ENCODE results near the gene DMTF1.

Gene DMTF1

GRCh38 chr7:87220026-87220733 lies 67.9 kb downstream of the DMTF1 start (continued):
- TF ChIP-seq ZBTB44 (tag by site-specific recombination; IDR thresholded peaks at IDR 0.05) (no peak), YY2 (tag by site-specific recombination; IDR thresholded peaks at IDR 0.05) (no peak), RBAK (tag by site-specific recombination; IDR thresholded peaks at IDR 0.05) (no peak), HIC1 (tag by site-specific recombination; IDR thresholded peaks at IDR 0.05) (peak; percentile 55; the same call in 1 of the 2 replicates), KLF8 (tag by site-specific recombination; IDR thresholded peaks at IDR 0.05) (peak; percentile 33; the same call in 1 of the 2 replicates), ZNF623 (tag by site-specific recombination; IDR thresholded peaks at IDR 0.05) (no peak), PATZ1 (tag by site-specific recombination; IDR thresholded peaks at IDR 0.05) (peak; percentile 7; the same call in 1 of the 2 replicates), ZNF639 (tag by site-specific recombination; IDR thresholded peaks at IDR 0.05) (no peak), ZNF600 (tag by site-specific recombination; IDR thresholded peaks at IDR 0.05) (peak; percentile 62), ZNF248 (tag by site-specific recombination; IDR thresholded peaks at IDR 0.05) (no peak), TCF7L2 (IDR thresholded peaks at IDR 0.05; ENCODE audit: borderline replicate concordance, low read depth, low read length) (no peak), ZNF341 (tag by site-specific recombination; IDR thresholded peaks at IDR 0.05; ENCODE audit: low read depth) (peak; percentile 99), ZNF335 (tag by site-specific recombination; conservative IDR thresholded peaks at IDR 0.05) (peak; percentile 52; the same call in 1 of the 2 replicates), ZFHX2 (tag by site-specific recombination; conservative IDR thresholded peaks at IDR 0.05) (peak; percentile 42), TRIM28 (IDR thresholded peaks at IDR 0.05; ENCODE audit: borderline replicate concordance, low read length) (no peak), SCRT2 (tag by site-specific recombination; IDR thresholded peaks at IDR 0.05) (peak; percentile 56; the same call in 1 of the 2 replicates), GLIS2 (tag by site-specific recombination; IDR thresholded peaks at IDR 0.05) (peak; percentile 35; the same call in 1 of the 2 replicates), KLF10 (tag by site-specific recombination; IDR thresholded peaks at IDR 0.05) (no peak), ZNF701 (tag by site-specific recombination; IDR thresholded peaks at IDR 0.05) (no peak), ZFP41 (tag by site-specific recombination; IDR thresholded peaks at IDR 0.05; ENCODE audit: borderline replicate concordance) (no peak), GLIS1 (tag by site-specific recombination; IDR thresholded peaks at IDR 0.05) (peak; percentile 35; the same call in 1 of the 2 replicates)

Measured in HEK293 (cell line).